HG02981 (cell line): ENCODE results near the gene ASRGL1.
"Not testable (repeated sequence)": the region's sequence is repeated elsewhere in the genome, so short reads cannot be mapped to it uniquely, and the experiment has no call there.

Experiments used
- ATAC-seq: cut with Tn5 transposase; IDR thresholded peaks from one replicate; pipeline ENCODE4 v1.9.1; 2021; ENCODE audit warnings: mild to moderate bottlenecking, moderate library complexity; ENCODE audit not compliant: unreplicated experiment

ASRGL1 gene

GRCh38 chr11:62352355-62353336, 15.4 kb downstream of the ASRGL1 start:
- no peak for ATAC-seq

DNA sequence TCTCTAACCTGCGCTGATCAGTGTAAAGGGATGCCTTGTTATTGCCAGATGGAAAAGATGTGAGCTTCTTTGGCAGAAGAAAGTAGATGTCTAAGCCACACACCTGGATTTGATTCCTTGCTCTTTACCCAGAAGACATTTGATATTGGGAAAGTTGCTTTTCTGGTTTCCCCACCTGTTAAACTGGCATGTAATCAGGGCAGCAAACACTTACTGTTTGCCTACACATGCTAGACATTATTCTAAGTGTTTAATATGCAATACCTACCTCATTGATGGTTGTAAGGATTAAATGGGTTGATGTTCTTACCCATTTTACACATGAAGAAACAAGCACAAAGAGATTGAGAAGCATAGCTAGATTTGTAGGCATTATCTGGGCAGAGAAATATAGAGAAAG, 16.6 kb downstream of the ASRGL1 start:
- no peak for ATAC-seq

DNA sequence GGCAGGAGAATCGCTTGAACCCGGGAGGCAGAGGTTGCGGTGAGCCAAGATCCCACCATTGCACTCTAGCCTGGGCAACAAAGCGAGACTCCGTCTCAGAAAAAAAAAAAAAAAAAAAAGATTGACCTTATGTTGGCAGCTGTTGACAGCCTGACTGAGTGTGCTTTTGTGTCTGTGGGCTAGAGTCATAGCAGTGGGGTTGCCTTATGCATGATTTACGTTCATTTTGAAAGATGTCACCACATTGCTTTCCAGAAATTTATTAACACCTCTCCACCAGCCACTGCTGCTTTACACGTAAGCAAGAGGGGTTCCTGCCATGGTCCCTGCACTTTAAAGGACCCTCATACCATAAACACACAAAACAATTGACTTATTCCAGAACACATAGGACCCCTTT, 21.0 kb downstream of the ASRGL1 start:
- ATAC-seq: no peak

- ATAC-seq: no peak
These were observed 22.2 kb downstream of the ASRGL1 start for GRCh38 chr11:62359475-62359874.

- ATAC-seq: no peak
These were observed 23.4 kb downstream of the ASRGL1 start for GRCh38 chr11:62360685-62361084.

DNA sequence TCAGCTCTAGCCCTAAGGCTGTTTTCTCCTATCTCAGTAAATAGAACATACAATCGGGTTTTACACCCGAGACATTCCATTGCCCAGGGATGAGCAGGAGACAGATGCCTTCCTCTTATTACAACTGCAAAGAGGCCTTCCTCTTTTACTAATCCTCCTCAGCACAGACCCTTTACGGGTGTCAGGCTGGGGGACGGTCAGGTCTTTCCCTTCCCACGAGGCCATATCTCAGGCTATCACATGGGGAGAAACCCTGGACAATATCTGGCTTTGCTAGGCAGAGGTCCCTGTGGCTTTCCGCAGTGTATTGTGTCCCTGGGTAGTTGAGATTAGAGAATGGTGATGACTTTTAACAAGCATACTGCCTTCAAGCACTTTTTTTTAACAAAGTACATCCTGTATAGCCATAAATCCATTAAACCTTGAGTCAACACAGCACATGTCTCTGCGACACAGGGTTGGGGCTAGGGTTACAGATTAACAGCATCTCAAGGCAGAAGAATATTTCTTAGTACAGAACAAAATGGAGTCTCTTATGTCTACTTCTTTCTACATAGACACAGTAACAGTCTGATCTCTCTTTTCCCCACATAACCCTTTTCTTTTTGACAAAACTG, 31.7 kb downstream of the ASRGL1 start:
- not testable (repeated sequence) for ATAC-seq

- ATAC-seq: no peak
These were observed 33.6 kb downstream of the ASRGL1 start for GRCh38 chr11:62370743-62371440.

DNA sequence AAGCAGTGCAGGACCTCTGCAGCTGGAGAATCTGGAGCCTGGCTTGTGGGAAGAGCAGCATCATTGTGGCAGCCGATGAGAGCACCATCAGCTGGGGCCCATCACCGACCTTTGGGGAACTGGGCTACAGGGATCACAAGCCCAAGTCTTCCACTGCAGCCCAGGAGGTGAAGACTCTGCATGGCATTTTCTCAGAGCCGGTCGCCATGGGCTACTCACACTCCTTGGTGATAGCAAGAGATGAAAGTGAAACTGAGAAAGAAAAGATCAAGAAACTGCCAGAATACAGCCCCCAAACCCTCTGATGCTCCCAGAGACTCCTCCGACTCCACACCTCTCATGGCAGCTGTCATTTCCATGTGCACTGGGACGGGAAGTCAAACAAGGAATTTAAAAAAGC, 35.6 kb downstream of the ASRGL1 start:
- no peak for ATAC-seq

DNA sequence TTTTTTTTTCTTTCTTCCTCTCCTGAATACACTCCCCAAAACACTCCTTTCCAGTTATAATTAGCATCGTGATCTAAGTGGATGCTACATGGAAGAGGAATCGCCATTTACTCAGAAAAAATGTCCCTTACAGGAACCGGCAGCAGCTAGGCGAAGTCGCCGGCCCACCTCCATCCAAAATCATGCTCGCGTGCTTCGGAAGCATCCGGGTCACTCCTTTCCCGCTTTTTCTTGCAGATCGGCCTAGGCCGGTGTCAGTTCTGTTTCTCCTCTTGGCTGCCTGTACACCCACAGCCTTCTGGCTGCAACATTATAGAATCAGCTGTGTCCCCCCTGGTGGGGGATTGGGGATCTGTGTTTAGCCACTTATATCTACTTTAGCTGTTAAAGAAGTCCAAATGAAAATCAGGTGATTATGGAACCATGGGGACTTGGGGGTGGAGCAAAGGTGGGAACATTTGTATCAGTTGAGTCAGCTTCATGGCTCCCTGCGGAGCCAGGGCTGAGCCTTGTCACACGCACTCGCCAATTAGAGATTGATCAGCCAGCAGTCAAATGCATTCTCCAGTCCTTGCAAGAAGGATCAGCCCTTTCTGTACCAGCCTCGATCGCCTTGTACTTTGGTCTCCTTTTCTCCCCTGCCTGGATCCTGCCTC, 36.3 kb downstream of the ASRGL1 start:
- no peak for ATAC-seq

- ATAC-seq: no peak
These were observed 37.6 kb downstream of the ASRGL1 start for GRCh38 chr11:62374801-62375200.

- ATAC-seq: not testable (repeated sequence)
These were observed 41.3 kb downstream of the ASRGL1 start for GRCh38 chr11:62378459-62379063.

DNA sequence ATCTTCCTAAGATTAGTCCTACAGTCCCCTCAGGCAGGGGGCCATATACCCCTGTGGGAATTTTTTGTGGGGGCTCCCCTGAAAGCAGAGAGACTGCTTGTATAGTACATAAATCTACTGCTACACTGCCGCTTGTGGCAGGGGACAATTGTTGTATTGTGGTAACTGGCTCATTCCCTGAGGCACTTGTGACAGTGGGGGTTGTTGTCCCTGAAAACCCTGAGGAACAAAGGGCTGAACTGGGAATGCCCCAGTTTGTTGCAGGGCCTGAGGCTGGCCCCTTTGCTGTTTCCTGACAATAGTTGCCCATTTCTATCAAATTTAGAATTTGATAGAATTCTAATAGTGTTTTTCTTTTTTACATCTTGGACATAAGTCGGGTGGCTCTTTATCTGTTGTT, 42.3 kb downstream of the ASRGL1 start:
- ATAC-seq: not testable (repeated sequence)

DNA sequence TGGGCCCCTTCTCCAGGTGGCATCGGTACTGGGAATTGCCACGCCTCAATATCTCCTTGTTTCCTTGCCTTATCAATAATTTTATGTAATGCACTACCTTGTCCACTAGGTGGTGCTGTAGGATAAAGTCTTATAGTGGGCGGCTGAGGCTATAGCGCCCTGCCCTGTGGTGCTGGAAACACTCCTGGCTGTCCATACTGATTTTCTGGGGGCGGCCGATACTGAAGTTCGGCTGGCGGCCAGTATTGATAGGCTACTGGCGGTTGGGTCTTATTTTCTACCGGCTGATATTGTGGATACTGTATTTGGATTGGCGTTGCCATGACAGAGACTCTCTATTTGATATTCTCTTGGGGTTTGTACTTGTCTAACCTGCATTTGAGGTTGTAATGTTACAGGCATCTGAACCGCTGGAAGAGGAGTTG, 43.6 kb downstream of the ASRGL1 start:
- not testable (repeated sequence) for ATAC-seq

DNA sequence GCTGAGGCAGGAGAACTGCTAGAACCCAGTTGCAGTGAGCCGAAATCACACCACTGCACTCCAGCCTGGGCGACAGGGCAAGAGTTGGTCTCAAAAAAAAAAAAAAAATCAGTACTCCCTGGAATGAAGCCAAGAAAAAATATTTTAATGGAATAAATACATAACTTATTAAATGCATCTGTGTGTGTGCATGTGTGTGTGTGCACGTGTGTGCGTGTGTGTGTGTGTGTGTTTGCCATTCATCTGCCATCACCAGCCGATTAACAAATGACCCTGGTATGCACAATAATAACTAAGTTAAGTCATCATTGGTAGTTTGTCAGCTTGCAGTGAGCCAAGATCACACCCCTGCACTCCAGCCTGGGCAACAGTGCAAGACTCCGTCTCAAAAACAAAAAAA, 46.6 kb downstream of the ASRGL1 start:
- ATAC-seq: no peak

DNA sequence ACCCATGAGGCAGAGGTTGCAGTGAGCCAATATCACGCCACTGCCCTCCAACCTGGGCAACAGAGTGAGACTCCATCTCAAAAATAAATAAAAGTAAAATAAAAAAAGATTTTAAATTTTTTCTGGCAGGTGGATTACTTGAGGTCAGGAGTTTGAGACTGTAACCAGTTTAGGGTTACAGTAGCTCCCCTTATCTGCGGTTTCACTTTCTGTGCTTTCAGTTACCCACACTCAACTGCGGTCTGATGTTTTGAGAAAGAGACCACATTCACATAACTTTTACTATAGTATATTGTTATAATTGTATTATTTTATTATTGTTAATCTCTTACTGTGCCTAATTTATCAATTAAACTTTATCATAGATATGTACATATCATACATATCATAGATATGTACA, 48.8 kb downstream of the ASRGL1 start:
- ATAC-seq: not testable (repeated sequence)

DNA sequence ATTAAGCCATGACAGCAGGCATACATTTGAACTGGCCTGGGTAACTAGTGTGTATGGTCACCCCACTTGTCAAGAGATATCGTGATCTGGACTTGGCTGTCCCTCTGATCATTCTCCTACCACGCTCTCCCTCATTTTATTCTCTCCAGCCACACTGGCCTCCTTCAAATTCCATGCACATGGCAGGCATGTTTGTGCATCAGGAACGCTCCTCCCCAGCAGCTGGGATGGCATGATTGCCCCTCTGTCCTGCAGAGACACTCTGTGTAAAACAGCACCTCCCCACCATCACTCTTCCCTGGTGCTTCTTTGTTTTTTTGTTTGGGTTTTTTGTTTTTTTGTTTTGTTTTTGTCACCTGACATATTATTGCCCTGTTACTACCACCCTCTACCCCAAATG, 50.1 kb downstream of the ASRGL1 start:
- no peak for ATAC-seq

DNA sequence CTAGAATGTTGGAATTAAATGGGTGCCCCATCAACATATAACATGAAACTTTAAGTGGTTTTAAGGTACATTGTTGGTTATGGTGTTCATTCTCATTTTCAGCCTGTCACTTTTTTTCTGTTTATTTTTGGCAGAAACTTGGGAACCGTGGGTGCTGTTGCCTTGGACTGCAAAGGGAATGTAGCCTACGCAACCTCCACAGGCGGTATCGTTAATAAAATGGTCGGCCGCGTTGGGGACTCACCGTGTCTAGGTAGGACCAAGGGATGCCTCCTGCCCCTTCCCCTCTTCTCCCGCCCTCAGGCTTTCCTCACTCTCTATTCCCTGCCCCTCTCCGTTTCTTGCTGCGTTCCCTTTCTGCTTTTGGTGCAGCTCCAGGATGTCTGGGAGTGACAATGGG, 51.8 kb downstream of the ASRGL1 start:
- no peak for ATAC-seq

DNA sequence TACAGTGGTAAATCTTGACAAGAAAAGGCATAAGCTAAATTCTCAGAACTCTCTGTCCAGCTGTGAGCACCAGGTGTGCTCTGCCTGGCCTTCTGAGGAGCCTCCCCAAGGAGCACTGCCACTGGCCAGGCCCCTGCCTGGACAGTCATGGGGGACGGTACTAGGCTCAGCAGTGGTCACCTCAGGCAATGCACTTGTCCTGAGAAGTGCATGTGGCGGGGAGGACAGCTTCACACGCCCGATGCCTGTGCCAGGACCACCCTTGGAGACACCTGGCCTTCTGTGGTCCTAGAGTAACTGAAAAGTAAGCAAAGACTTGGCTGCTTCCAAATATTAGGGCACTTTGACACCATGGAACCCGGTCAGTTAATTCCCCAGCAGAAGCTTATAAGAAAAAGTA, 53.0 kb downstream of the ASRGL1 start:
- no peak for ATAC-seq

GRCh38 chr11:62390722-62391121, 53.5 kb downstream of the ASRGL1 start:
- ATAC-seq: no peak

GRCh38 chr11:62391642-62392425, 54.6 kb downstream of the ASRGL1 start:
- ATAC-seq: no peak
